Measurements from ENCODE around the gene FSTL1. TPM values are rescaled to one million over a fixed set of nuclear protein-coding genes. Genes with fewer than 3 reads are reported as not detected.

Gene FSTL1
- total RNA-seq, 4 donors from 2014 or later: 9.4 to 258 (median 70.7) TPM

GRCh38 chr3:120451272-120451761 lies 525 bp upstream of the FSTL1 start:
- no peak for DNase-seq
- Histone ChIP-seq H3K4me1 (peaks cover 6 to 53% (median 12%) of the 10 kb centered on the region in 3 donors), H3K27ac (peak overlapping the region; percentile 84 to 96 (median 94)), H3K4me3 (peak overlapping the region; percentile 54 to 96 (median 82)), H3K36me3 (no peaks in the 10 kb centered on the region), H3K9me3 (no peaks in the 10 kb centered on the region), H3K27me3 (peaks cover 0 to 20% (median 0%) of the 10 kb centered on the region in 4 donors)
- 21 to 27% methylated on average over 11 to 20 of the region's 35 CpGs for WGBS, 2 donors
- TF ChIP-seq POLR2A (IDR thresholded peaks at IDR 0.05): no peak
- no peak for TF ChIP-seq CTCF (IDR thresholded peaks at IDR 0.05)
- intact Hi-C loops (cut with DNase I): no loop called here

DNA sequence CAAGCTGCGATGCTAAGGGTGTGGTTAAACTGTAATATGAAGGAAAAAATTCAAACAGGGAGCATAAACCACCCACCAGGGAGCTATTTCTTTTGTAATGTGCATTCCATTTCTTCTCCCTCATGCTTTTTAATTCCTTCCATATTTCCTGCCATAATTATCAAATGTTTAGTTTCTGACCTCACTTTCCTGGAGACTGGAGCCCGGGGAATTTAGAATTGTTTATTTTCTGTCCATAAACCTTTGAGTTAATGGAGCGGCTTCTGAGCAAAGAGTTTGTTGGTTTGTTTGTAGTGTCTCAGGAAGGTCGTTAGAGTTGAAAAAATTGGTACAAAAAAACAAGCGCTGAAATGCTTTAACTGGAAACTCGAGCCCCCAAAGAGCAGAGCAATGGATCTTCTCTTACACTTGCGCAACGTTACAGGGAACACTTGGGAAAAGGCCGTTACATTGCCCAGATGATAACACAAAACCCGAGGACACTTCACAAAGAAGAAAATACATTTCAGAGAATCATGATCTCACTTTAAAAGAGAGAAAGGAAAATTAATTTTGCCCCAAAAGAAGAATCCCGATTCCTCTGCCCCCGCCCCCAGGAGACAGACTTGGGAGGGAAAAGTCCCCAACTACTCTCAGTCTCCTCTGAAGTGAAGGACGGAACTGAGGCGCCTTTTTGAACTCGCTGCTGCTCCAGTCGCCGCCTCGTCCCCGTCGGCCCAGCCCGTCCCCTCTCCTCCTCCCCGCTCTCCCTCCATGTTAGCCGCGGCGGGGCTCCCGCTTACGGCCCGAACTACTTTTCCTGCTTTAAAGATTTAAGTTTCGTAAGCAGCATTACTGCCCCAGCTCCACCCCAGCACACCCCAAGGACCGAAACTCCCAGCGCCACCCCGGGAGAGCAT lies 842 bp downstream of the FSTL1 start:
- intact Hi-C loops (cut with DNase I): no loop called here
- Histone ChIP-seq H3K27me3 (peaks cover 0 to 20% (median 0%) of the 10 kb centered on the region in 4 donors), H3K4me3 (peak overlapping the region; percentile 54 to 96 (median 82)), H3K36me3 (no peaks in the 10 kb centered on the region), H3K27ac (peak overlapping the region; percentile 84 to 96 (median 94)), H3K4me1 (peaks cover 6 to 67% (median 12%) of the 10 kb centered on the region in 3 donors), H3K9me3 (no peaks in the 10 kb centered on the region)
- WGBS, 2 donors: 2 to 6% methylated on average over 25 to 28 of the region's 32 CpGs
- DNase-seq: no peak
- TF ChIP-seq CTCF (IDR thresholded peaks at IDR 0.05): no peak
- TF ChIP-seq POLR2A (IDR thresholded peaks at IDR 0.05): no peak

DNA sequence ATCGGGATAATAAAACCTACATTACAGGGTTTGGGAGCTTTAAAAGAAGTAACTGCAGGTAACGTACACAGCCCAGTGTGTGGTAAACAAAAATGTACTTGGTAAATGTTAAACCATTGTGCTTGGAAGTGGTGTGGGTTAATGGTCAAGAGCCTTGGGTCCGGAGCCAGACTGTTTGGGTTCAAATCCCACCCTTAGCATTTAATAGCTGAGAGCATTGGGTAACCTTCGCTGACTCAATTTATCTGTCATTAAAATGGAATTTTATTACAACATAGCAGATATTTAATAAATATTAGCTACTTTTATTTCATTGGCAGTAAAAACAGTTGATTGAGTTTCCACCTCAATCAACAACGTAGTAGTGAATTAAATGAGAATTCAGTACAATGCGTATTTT lies 1.5 kb downstream of the FSTL1 start:
- DNase-seq: no peak
- Histone ChIP-seq H3K4me3 (peak overlapping the region; percentile 54 to 96 (median 82)), H3K36me3 (no peaks in the 10 kb centered on the region), H3K9me3 (no peaks in the 10 kb centered on the region), H3K27ac (peak overlapping the region; percentile 84 to 96 (median 94)), H3K27me3 (peaks cover 0 to 20% (median 0%) of the 10 kb centered on the region in 4 donors), H3K4me1 (peaks cover 6 to 73% (median 14%) of the 10 kb centered on the region in 3 donors)
- WGBS, 2 donors: 56 to 64% methylated on average over 6 of the region's 6 CpGs
- intact Hi-C loops (cut with DNase I): no loop called here
- no peak for TF ChIP-seq CTCF (IDR thresholded peaks at IDR 0.05)
- no peak for TF ChIP-seq POLR2A (IDR thresholded peaks at IDR 0.05)

GRCh38 chr3:120448756-120449155 lies 2.0 kb downstream of the FSTL1 start:
- Histone ChIP-seq H3K4me3 (peak overlapping the region in 3 of 4 donors; percentile 75 to 96 (median 88)), H3K4me1 (peaks cover 6 to 77% (median 18%) of the 10 kb centered on the region in 3 donors), H3K36me3 (no peaks in the 10 kb centered on the region), H3K9me3 (no peaks in the 10 kb centered on the region), H3K27me3 (peaks cover 0 to 20% (median 0%) of the 10 kb centered on the region in 4 donors), H3K27ac (peak overlapping the region; percentile 39 to 96 (median 94))
- DNase-seq: no peak
- intact Hi-C loops (cut with DNase I): no loop called here
- 69 to 75% methylated on average over 2 of the region's 2 CpGs for WGBS, 2 donors
- TF ChIP-seq CTCF (IDR thresholded peaks at IDR 0.05) (no peak), POLR2A (IDR thresholded peaks at IDR 0.05) (no peak)
